B cell (primary cell): ENCODE results near the gene ZNF774. TPM values are rescaled to one million over a fixed set of nuclear protein-coding genes. Genes with fewer than 3 reads are reported as not detected.

Experiments used
- ATAC-seq: fragments of 200-7000 bp; cut with Tn5 transposase; one replicate; pipeline ENCODE4 v1.10.0; 2021; ENCODE audit warnings: low read depth, mild to moderate bottlenecking, moderate number of reproducible peaks, moderate library complexity
- CTCF ChIA-PET: fragments of 350-600 bp; sonication (Branson Sonifier 250); formaldehyde crosslinking; loops from one replicate; lab custom pipeline; 2021; ENCODE audit warnings: antibody characterized with exemption, inconsistent platforms; lab: Charles Lee
- POLR2A ChIA-PET: fragments of 350-600 bp; sonication (Branson Sonifier 250); formaldehyde crosslinking; loops from one replicate; lab custom pipeline; 2021; ENCODE audit warnings: antibody characterized with exemption; lab: Charles Lee
- DNase-seq: peaks from one replicate; pipeline ENCODE4 v3.0.0; 2013
- H2AFZ ChIP-seq: 2 replicates; pipeline ENCODE4 v1.6.1; 2012; ENCODE audit warnings: mild to moderate bottlenecking, low read depth, low read length; ENCODE audit not compliant: insufficient read depth, poor library complexity, severe bottlenecking
- H3K27ac ChIP-seq, 2 donors: 1 replicate in 1 of 2; 2 replicates in 1 of 2; pipeline ENCODE4 v1.5.1; 2012 to 2013; ENCODE audit warnings: low read length in 2 of 2, mild to moderate bottlenecking in 2 of 2, moderate library complexity in 1 of 2
- H3K27me3 ChIP-seq, 4 experiments: fragments of 200-600 bp in 1 of 4; sonication (generic) in 1 of 4; replicated peaks in 1 of 4; 1 replicate in 2 of 4; 2 replicates in 2 of 4; pipeline versions ENCODE4 v1.6.1 to v1.7.0; 2013 to 2016; ENCODE audit warnings: low read length in 3 of 4, mild to moderate bottlenecking in 2 of 4, mixed read lengths in 1 of 4, moderate library complexity in 1 of 4; ENCODE audit not compliant: insufficient read depth in 4 of 4, control insufficient read depth in 3 of 4; ENCODE audit errors: control extremely low read depth in 1 of 4
- H3K36me3 ChIP-seq, 2 experiments: replicated peaks in 1 of 2; 1 replicate in 1 of 2; 2 replicates in 1 of 2; pipeline versions ENCODE4 v1.6.1 to v1.7.1; 2013; ENCODE audit warnings: low read length in 1 of 2; ENCODE audit not compliant: insufficient read depth in 2 of 2, control insufficient read depth in 1 of 2; ENCODE audit errors: control extremely low read depth in 1 of 2, extremely low read depth in 1 of 2
- H3K4me1 ChIP-seq, 2 donors: fragments of 200-600 bp in 1 of 2; sonication (generic) in 1 of 2; 1 replicate in 1 of 2; 2 replicates in 1 of 2; pipeline versions ENCODE4 v1.5.1 to v1.6.1; 2013 to 2017; ENCODE audit warnings: low read length in 2 of 2; ENCODE audit not compliant: control insufficient read depth in 2 of 2, insufficient read depth in 2 of 2
- H3K4me2 ChIP-seq: replicated peaks from 2 replicates; pipeline ENCODE3; 2012; ENCODE audit warnings: mild to moderate bottlenecking, low read depth, low read length; ENCODE audit not compliant: poor library complexity, severe bottlenecking
- H3K4me3 ChIP-seq, 5 experiments: fragments of 200-600 bp in 1 of 5; sonication (generic) in 1 of 5; 1 replicate in 3 of 5; 2 replicates in 2 of 5; pipeline versions ENCODE4 v1.5.1 to v1.7.0; 2011 to 2016; ENCODE audit warnings: low read length in 4 of 5, mild to moderate bottlenecking in 4 of 5, low read depth in 2 of 5, control low read depth in 1 of 5, moderate library complexity in 1 of 5; ENCODE audit not compliant: insufficient read depth in 1 of 5; ENCODE audit errors: control extremely low read depth in 1 of 5, extremely low read depth in 1 of 5
- H3K79me2 ChIP-seq: fragments of 200-600 bp; sonication (generic); one replicate; pipeline ENCODE4 v1.6.0; 2016; ENCODE audit warnings: low read length; ENCODE audit not compliant: control insufficient read depth, insufficient read depth
- H3K9ac ChIP-seq: fragments of 200-600 bp; sonication (generic); 2 replicates; pipeline ENCODE4 v1.6.1; 2017; ENCODE audit warnings: mild to moderate bottlenecking, low read length, moderate library complexity
- H3K9me3 ChIP-seq, 3 donors: one replicate each; pipeline versions ENCODE4 v1.6.1 to v1.7.1; 2013; ENCODE audit warnings: low read length in 2 of 3; ENCODE audit not compliant: control insufficient read depth in 2 of 3, insufficient read depth in 1 of 3; ENCODE audit errors: control extremely low read depth in 1 of 3
- H4K20me1 ChIP-seq: 2 replicates; pipeline ENCODE4 v1.6.0; 2012; ENCODE audit warnings: mild to moderate bottlenecking, low read length; ENCODE audit not compliant: insufficient read depth, control insufficient read depth, poor library complexity, severe bottlenecking
- H3K27ac Mint-ChIP-seq: one replicate; pipeline ENCODE4 v1.8.0; 2021; ENCODE audit warnings: mixed read lengths
- H3K27me3 Mint-ChIP-seq: one replicate; pipeline ENCODE4 v1.8.0; 2021; ENCODE audit warnings: mixed read lengths
- H3K4me1 Mint-ChIP-seq: one replicate; pipeline ENCODE4 v1.8.0; 2021; ENCODE audit warnings: mixed read lengths
- H3K4me3 Mint-ChIP-seq: one replicate; pipeline ENCODE4 v1.8.0; 2021; ENCODE audit warnings: mixed read lengths
- H3K9me3 Mint-ChIP-seq: one replicate; pipeline ENCODE4 v1.8.0; 2022; ENCODE audit warnings: mixed read lengths; ENCODE audit not compliant: insufficient read depth
- CTCF ChIP-seq: fragments of 200-600 bp; IDR thresholded peaks from one replicate; pipeline ENCODE4 v1.8.0; 2022; ENCODE audit warnings: antibody characterized with exemption, mild to moderate bottlenecking
- EZH2 ChIP-seq: IDR thresholded peaks from 2 replicates; pipeline ENCODE4 v1.6.1; 2012; ENCODE audit warnings: borderline replicate concordance, low read depth, mild to moderate bottlenecking, moderate library complexity, low read length; ENCODE audit not compliant: insufficient read depth, poor library complexity, severe bottlenecking
- WGBS: methylation state at CpG from one replicate; pipeline ENCODE4 v1.1.5; 2013; ENCODE audit warnings: missing lambda C conversion rate; ENCODE audit not compliant: insufficient coverage; 5-methylcytosine and 5-hydroxymethylcytosine counted together
- intact Hi-C: fragments of 100-400 bp; cut with micrococcal nuclease; formaldehyde crosslinking; loops from one replicate; pipeline ENCODE4 v1.10.0; 2022
- polyA plus RNA-seq: library from polyadenylated mRNA; depleted of rRNA; stranded (reverse); fragments of >200 nt; gene quantifications from 2 replicates; pipeline ENCODE4 v1.2.3, GENCODE V29; 2012
- total RNA-seq, 2 donors: library from RNA; stranded (reverse); fragments of 120-200 nt in 1 of 2; gene quantifications; 1 replicate in 1 of 2; 2 replicates in 1 of 2; pipeline versions ENCODE4 v1.2.3 to v1.2.4, GENCODE V29; 2013 to 2022

ZNF774 gene
- total and polyA plus RNA-seq, 2 donors (not counting 1 experiment from before 2014, with no cell fraction given), result 0.19 to 0.54 TPM

- peaks cover 0 to 16% of the 10 kb centered on the region in 2 experiments for H3K36me3 ChIP-seq
- no peaks in the 10 kb centered on the region for H3K9me3 ChIP-seq
- DNase-seq, result no peak
- peaks cover 28 to 43% of the 10 kb centered on the region in 2 donors for H3K4me1 ChIP-seq
- peaks cover 69% of the 10 kb centered on the region for H3K4me1 Mint-ChIP-seq
- H3K9ac ChIP-seq, result no peak overlapping the region
- H3K79me2 ChIP-seq, result peaks cover 100% of the 10 kb centered on the region
- TF ChIP-seq EZH2, result no peak
- TF ChIP-seq CTCF, result no peak
- no peak overlapping the region for H3K4me3 ChIP-seq
- H3K27ac Mint-ChIP-seq, result peak overlapping the region; percentile 12
- no CpG with 5 or more reads among the region's 4 CpGs for WGBS
- ChIA-PET POLR2A (interaction anchor here (1.3 kb wide), 1 partner anchor 8 kb away, joined by 7 read pairs; the partner anchor contains the start of gene IQGAP1), CTCF (interaction anchor here (0.8 to 0.9 kb wide), 2 partner anchors 53 to 77 kb away, joined by 3 read pairs; no protein-coding TSS in a partner anchor)
- no peak overlapping the region for H3K4me2 ChIP-seq
- ATAC-seq, result no peak
- intact Hi-C loops, result no loop called here
- H3K4me3 Mint-ChIP-seq, result peak overlapping the region; percentile 8
- no peak overlapping the region for H2AFZ ChIP-seq
- no peaks in the 10 kb centered on the region for H3K27me3 ChIP-seq
- H4K20me1 ChIP-seq, result peaks cover 7% of the 10 kb centered on the region
- H3K9me3 Mint-ChIP-seq, result no peaks in the 10 kb centered on the region
- H3K27ac ChIP-seq, result peak overlapping the region in 1 of 2 donors; percentile 40
- H3K27me3 Mint-ChIP-seq, result no peaks in the 10 kb centered on the region
Observed at GRCh38 chr15:90396321-90396720, 44.2 kb downstream of the ZNF774 start.

- Histone ChIP-seq H3K9me3 (no peaks in the 10 kb centered on the region), H4K20me1 (peaks cover 11% of the 10 kb centered on the region), H3K4me2 (peak overlapping the region; percentile 62), H2AFZ (no peak overlapping the region), H3K27ac (peak overlapping the region; percentile 92 to 95), H3K36me3 (peaks cover 2 to 5% of the 10 kb centered on the region in 2 experiments), H3K4me3 (peak overlapping the region in 3 of 5 experiments; percentile 7 to 54 (median 29)), H3K9ac (peak overlapping the region; percentile 56), H3K4me1 (peaks cover 33 to 38% of the 10 kb centered on the region in 2 donors), H3K27me3 (no peaks in the 10 kb centered on the region), H3K79me2 (peaks cover 100% of the 10 kb centered on the region)
- peak overlapping the region; percentile 78 for H3K4me3 Mint-ChIP-seq
- H3K27ac Mint-ChIP-seq, result peak overlapping the region; percentile 96
- no CpG with 5 or more reads among the region's 7 CpGs for WGBS
- no peaks in the 10 kb centered on the region for H3K27me3 Mint-ChIP-seq
- H3K9me3 Mint-ChIP-seq, result no peaks in the 10 kb centered on the region
- POLR2A ChIA-PET, result interaction anchor here (1.0 kb wide), 1 partner anchor 23 kb away, joined by 3 read pairs; no protein-coding TSS in a partner anchor
- DNase-seq, result no peak
- ATAC-seq, result no peak
- CTCF ChIA-PET, result interaction anchor here (1.0 to 2.5 kb wide), 4 partner anchors 9 to 82 kb away, joined by 3 to 8 read pairs (median 4); partner anchors contain the start of gene IQGAP1
- intact Hi-C loops, result loop anchor here (1.0 to 5.0 kb wide), 2 partner anchors 12 to 168 kb away; partner anchors contain the start of genes CIB1, GDPGP1 and IQGAP1
- H3K4me1 Mint-ChIP-seq, result peaks cover 62% of the 10 kb centered on the region
- TF ChIP-seq CTCF (no peak), EZH2 (no peak)
Observed at GRCh38 chr15:90400005-90400758, 48.1 kb downstream of the ZNF774 start.
